RWPE1 (cell line): Measurements from ENCODE around the gene KRT38.

Source experiments
- CTCF ChIA-PET: fragments of 350-600 bp; sonication (Branson Sonifier 250); formaldehyde crosslinking; extraction: SDS; loops from one replicate; lab custom pipeline; 2021; lab: Yijun Ruan, JAX
- POLR2A ChIA-PET: fragments of 400-600 bp; formaldehyde crosslinking; extraction: SDS; loops from one replicate; lab custom pipeline; 2020; ENCODE audit warnings: antibody characterized with exemption; ENCODE audit not compliant: low non-redundant PET; lab: Yijun Ruan, JAX
- DNase-seq: peaks from one replicate; pipeline ENCODE4 v3.0.0; 2012; ENCODE audit warnings: low spot score
- H3K27ac ChIP-seq: fragments of 450-650 bp; 2 replicates; pipeline ENCODE4 v1.5.1; 2017
- TF ChIP-seq, protein P1 (sequence below): fragments of 450-650 bp; conservative IDR thresholded peaks from 2 replicates; pipeline ENCODE4 v1.5.1; 2017; ENCODE audit warnings: low read depth, mild to moderate bottlenecking

The KRT38 gene

DNA sequence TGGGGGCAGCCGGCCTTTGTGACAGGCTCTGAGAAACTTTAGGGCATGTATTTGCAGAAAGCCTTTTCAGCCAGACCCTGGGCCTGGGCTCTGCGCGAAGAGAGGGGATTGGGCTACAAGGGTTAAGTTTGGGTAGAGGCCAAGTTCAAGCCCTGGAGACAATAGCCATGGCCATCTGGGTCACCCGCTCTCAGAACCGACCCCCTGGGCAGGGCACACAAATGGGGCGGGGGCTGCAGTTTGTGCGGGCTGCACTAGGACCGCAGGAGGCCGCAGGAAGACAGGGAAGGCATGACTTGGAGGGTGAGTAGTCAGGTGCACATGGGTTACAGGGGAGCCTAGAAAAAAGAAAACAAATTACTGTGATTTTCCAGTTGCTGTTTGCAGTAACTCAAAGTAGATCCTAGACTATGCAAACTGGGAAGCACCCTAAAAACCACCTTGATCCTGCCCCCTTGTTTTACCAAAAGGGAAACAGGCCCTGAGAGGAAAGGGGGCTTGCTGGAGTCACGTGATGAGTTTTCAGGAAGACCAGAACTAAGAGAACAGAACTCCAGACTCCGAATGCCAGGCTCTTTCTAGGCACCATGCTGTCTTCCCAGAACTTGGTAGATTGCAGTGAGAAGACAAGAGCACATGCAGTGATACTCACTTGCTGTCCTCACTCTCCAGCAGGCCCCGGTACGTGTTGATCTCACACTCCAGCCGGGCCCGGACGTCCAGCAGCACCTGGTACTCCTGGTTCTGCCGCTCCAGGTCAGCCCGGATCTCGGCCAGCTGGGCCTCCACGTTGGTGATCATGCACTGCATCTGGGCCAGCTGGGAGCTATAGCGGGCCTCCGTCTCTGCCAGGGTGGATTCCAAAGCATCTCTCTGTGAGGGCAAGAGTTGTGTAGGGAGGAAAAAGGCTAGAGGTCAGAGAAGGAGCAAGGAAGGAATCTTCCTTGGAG, 36.4 kb upstream of the KRT38 start:
- POLR2A ChIA-PET = no interaction called here
- DNase-seq = no peak
- TF ChIP-seq, protein P1, sequence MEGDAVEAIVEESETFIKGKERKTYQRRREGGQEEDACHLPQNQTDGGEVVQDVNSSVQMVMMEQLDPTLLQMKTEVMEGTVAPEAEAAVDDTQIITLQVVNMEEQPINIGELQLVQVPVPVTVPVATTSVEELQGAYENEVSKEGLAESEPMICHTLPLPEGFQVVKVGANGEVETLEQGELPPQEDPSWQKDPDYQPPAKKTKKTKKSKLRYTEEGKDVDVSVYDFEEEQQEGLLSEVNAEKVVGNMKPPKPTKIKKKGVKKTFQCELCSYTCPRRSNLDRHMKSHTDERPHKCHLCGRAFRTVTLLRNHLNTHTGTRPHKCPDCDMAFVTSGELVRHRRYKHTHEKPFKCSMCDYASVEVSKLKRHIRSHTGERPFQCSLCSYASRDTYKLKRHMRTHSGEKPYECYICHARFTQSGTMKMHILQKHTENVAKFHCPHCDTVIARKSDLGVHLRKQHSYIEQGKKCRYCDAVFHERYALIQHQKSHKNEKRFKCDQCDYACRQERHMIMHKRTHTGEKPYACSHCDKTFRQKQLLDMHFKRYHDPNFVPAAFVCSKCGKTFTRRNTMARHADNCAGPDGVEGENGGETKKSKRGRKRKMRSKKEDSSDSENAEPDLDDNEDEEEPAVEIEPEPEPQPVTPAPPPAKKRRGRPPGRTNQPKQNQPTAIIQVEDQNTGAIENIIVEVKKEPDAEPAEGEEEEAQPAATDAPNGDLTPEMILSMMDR = no peak
- CTCF ChIA-PET = no interaction called here
- H3K27ac ChIP-seq = no peak overlapping the region

DNA sequence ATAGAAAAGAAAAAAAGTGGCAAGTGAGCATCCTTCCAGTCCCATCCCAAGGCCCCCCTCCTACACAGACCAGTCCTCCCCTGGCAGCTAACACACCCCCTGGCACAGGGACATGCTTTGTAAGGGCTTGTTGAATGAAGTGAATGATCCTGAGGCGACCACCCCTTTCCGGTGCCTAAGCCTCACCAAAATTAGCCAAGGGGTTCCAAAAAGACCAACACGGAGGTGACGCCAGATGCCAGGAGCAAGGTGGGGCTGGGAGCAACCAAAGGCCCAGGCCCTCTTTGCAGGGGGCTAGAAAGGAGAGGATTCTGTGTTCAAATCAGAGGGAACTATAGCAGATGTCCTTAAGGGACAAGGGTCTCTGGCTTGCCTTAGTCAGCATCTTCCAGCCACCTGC, 34.6 kb upstream of the KRT38 start:
- no peak overlapping the region for H3K27ac ChIP-seq
- POLR2A ChIA-PET = no interaction called here
- CTCF ChIA-PET = no interaction called here
- TF ChIP-seq, protein P1 = no peak
- DNase-seq = no peak

DNA sequence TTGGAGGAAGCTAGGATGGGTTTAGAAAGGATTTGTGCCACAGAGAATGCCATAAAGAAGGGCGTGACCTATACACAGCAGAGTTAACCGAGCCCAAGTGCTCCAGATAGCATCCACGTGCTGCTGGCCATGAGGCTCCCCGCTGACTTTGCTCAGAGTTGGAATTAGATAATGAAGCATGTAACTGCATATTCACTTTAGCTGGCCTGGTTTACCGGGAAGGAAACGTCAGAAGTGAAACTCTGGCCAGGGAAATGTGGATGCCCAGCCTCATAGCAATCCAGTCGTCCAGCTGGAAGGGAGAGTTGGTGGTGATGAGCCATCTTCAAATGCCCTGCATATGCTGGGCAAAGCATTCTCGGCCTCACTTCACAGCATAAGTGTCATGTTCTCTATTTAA, 34.1 kb upstream of the KRT38 start:
- DNase-seq = no peak
- ChIA-PET CTCF (no interaction called here), POLR2A (no interaction called here)
- TF ChIP-seq, protein P1 = no peak
- no peak overlapping the region for H3K27ac ChIP-seq

DNA sequence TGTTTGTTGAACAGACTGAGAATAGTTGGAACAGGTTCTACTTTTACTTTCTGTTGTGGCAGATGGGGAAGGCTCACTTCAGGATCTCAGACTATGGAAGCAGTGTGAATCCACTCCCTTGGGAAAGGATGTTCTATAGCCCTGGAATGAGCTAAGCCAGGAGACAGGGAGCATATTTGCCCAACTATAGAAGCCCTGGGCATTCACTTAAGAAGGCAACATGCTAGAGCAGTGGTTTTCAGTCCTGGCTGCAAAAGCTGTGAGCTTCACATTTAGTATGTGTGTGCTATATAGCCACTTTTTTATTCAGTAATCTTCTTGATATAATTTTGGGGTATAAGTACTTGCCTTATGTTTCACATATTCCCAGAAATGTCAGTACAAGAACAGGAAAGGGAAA, 27.6 kb upstream of the KRT38 start:
- ChIA-PET POLR2A (no interaction called here), CTCF (no interaction called here)
- TF ChIP-seq, protein P1 = no peak
- no peak for DNase-seq
- no peak overlapping the region for H3K27ac ChIP-seq

DNA sequence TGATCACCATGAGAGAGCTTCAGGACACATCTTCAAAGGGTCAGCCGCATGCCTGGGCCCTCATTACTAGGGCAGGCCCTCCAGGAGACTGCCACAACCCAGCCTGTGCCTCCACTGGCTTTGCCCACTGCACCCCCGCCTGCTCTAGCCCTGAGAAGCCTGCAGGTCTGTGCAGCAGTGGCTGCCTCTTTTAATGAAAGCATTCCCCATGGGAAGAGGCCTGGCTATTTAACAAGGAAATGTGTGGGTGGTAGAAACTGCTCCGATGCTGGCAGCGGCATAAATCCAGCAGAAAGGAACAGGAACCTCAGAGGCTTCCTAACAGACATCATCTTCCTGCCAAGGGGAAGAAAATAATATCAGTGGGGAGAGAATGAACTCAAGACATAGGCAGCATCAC, 26.8 kb upstream of the KRT38 start:
- no peak overlapping the region for H3K27ac ChIP-seq
- POLR2A ChIA-PET = no interaction called here
- no peak for DNase-seq

DNA sequence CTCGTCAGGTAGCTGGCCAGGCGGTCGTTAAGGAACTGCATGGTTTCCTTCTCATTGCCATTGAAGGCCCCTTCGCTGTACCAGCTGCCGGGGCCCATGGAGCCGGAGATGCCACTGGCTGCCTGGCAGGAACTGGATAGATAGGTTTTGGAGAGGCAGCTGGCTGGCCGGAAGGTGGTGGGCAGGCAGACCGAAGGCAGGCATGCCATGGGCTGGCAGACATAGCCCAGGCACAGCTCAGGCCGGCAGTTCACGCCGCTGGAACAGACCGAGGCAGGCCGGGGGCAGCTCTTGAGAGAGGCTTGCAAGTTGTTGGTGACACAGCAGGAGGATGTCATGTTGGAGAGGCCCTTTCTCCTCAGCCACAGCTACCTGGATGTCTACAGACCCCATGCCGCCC, 26.2 kb upstream of the KRT38 start, which contains the start of gene KRT32:
Gene KRT32, minus strand, starts transcription at position 399 of the 400 bp plus-strand sequence. Its CDS starts 61 bp downstream, at position 338.
- POLR2A ChIA-PET = no interaction called here
- TF ChIP-seq, protein P1 = no peak
- CTCF ChIA-PET = interaction anchor here (1.1 kb wide), 1 partner anchor 798 kb away, joined by 3 read pairs; no protein-coding TSS in a partner anchor

More for the DNA sequence above, 26.8 kb upstream of the KRT38 start:
- CTCF ChIA-PET = no interaction called here
- TF ChIP-seq, protein P1 = no peak

More for the DNA sequence above, 26.2 kb upstream of the KRT38 start, which contains the start of gene KRT32:
- H3K27ac ChIP-seq = no peak within 1 kb of the TSS
- DNase-seq = no peak
